22Rv1 (cell line): ENCODE data around the gene ETS1.

Experiments used
- ZFX ChIP-seq: fragments of 450-650 bp; IDR thresholded peaks from 2 replicates; pipeline ENCODE4 v1.6.1; 2017; ENCODE audit warnings: antibody characterized with exemption, borderline replicate concordance
- TF ChIP-seq, protein P1 (sequence below): fragments of 450-650 bp; IDR thresholded peaks from 2 replicates; pipeline ENCODE4 v1.5.1; 2017; ENCODE audit warnings: mild to moderate bottlenecking

DNA sequence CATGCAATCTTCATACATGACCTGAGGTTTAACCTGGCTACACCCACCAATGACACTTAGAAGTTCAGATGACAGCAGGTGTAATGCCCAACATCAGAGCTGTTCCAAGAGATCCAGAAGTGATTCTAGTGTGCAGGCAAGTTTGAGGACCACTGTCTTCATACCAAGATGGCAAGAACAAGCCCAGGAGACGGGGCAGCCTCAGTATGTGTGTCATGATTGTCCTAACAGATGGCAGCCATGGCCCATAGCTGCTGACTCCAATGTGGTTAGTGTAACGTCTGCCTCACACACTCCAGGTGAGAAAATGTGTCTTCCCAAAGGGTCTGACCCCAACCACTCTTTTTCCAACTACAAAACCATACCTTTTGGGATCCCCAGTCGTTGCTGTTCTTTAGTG, 97.3 kb downstream of the ETS1 start:
- TF ChIP-seq, protein P1, sequence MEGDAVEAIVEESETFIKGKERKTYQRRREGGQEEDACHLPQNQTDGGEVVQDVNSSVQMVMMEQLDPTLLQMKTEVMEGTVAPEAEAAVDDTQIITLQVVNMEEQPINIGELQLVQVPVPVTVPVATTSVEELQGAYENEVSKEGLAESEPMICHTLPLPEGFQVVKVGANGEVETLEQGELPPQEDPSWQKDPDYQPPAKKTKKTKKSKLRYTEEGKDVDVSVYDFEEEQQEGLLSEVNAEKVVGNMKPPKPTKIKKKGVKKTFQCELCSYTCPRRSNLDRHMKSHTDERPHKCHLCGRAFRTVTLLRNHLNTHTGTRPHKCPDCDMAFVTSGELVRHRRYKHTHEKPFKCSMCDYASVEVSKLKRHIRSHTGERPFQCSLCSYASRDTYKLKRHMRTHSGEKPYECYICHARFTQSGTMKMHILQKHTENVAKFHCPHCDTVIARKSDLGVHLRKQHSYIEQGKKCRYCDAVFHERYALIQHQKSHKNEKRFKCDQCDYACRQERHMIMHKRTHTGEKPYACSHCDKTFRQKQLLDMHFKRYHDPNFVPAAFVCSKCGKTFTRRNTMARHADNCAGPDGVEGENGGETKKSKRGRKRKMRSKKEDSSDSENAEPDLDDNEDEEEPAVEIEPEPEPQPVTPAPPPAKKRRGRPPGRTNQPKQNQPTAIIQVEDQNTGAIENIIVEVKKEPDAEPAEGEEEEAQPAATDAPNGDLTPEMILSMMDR, result no peak
- no peak for TF ChIP-seq ZFX
